ENCODE measurements around the gene FAM177B. TPM values are rescaled to one million over a fixed set of nuclear protein-coding genes. Genes with fewer than 3 reads are reported as not detected.

FAM177B gene
- total and polyA plus RNA-seq, 2 donors: 0.42 to 1.8 TPM

- WGBS: 11% methylated on average over 4 of the region's 4 CpGs
- H3K36me3 ChIP-seq (ENCODE audit: control insufficient read depth in 2 of 2, insufficient read depth in 2 of 2, low read length in 1 of 2): no peaks in the 10 kb centered on the region
- H3K4me3 ChIP-seq (ENCODE audit: low read length in 2 of 2): no peak overlapping the region
- H3K27me3 ChIP-seq (ENCODE audit: control insufficient read depth in 2 of 2, insufficient read depth in 1 of 2, low read length in 1 of 2): no peaks in the 10 kb centered on the region
- DNase-seq (ENCODE audit: low read depth in 6 of 9, low spot score in 9 of 9): peak in 4 of 9 donors; percentile 6 to 31 (median 15)
- H3K27ac ChIP-seq (ENCODE audit: low read depth in 1 of 2, low read length in 1 of 2): peak overlapping the region in 1 of 2 donors; percentile 26
- H3K9me3 ChIP-seq (ENCODE audit: control insufficient read depth in 2 of 2, insufficient read depth in 1 of 2, low read length in 1 of 2): peaks cover 0 to 4% of the 10 kb centered on the region in 2 donors
- H3K4me1 ChIP-seq (ENCODE audit: control insufficient read depth in 2 of 2, insufficient read depth in 2 of 2, low read length in 2 of 2): peaks cover 0 to 14% of the 10 kb centered on the region in 2 donors
Measured at GRCh38 chr1:222772996-222773379, 36.0 kb downstream of the FAM177B start.

GRCh38 chr1:222777463-222777862 is 40.5 kb downstream of the FAM177B start:
- Histone ChIP-seq H3K9me3 (ENCODE audit: control insufficient read depth in 2 of 2, insufficient read depth in 1 of 2, low read length in 1 of 2) (peaks cover 0 to 2% of the 10 kb centered on the region in 2 donors), H3K4me1 (ENCODE audit: control insufficient read depth in 2 of 2, insufficient read depth in 2 of 2, low read length in 2 of 2) (peaks cover 0 to 8% of the 10 kb centered on the region in 2 donors), H3K4me3 (ENCODE audit: low read length in 2 of 2) (no peak overlapping the region), H3K36me3 (ENCODE audit: control insufficient read depth in 2 of 2, insufficient read depth in 2 of 2, low read length in 1 of 2) (no peaks in the 10 kb centered on the region), H3K27ac (ENCODE audit: low read depth in 1 of 2, low read length in 1 of 2) (no peak overlapping the region), H3K27me3 (ENCODE audit: control insufficient read depth in 2 of 2, insufficient read depth in 1 of 2, low read length in 1 of 2) (no peaks in the 10 kb centered on the region)
- WGBS: 98% methylated on average over 1 of the region's 1 CpG
- DNase-seq (ENCODE audit: low read depth in 6 of 9, low spot score in 9 of 9): no peak

DNA sequence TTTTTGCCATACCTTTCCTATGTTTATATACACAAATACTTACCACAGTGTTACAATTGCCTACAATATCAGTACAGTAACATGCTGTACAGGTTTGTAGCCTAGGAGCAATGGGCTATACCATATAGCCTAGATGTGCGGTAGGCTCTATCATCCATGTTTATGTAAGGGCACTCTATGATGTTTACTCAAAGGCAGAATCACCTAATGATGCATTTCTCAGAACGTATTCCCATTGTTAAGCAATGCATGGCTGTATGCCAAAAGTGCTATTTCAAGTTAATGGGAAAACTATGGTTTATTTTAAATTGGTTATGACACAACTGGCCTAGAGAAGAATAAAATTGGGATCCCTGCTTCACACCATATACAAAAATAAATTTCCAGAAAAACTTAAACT is 41.0 kb downstream of the FAM177B start:
- no peaks in the 10 kb centered on the region for H3K36me3 ChIP-seq (ENCODE audit: control insufficient read depth in 2 of 2, insufficient read depth in 2 of 2, low read length in 1 of 2)
- DNase-seq (ENCODE audit: low read depth in 6 of 9, low spot score in 9 of 9): no peak
- no peaks in the 10 kb centered on the region for H3K27me3 ChIP-seq (ENCODE audit: control insufficient read depth in 2 of 2, insufficient read depth in 1 of 2, low read length in 1 of 2)
- peaks cover 0 to 5% of the 10 kb centered on the region in 2 donors for H3K4me1 ChIP-seq (ENCODE audit: control insufficient read depth in 2 of 2, insufficient read depth in 2 of 2, low read length in 2 of 2)
- peaks cover 0 to 2% of the 10 kb centered on the region in 2 donors for H3K9me3 ChIP-seq (ENCODE audit: control insufficient read depth in 2 of 2, insufficient read depth in 1 of 2, low read length in 1 of 2)
- WGBS: 92% methylated on average over 2 of the region's 2 CpGs
- H3K4me3 ChIP-seq (ENCODE audit: low read length in 2 of 2): no peak overlapping the region
- no peak overlapping the region for H3K27ac ChIP-seq (ENCODE audit: low read depth in 1 of 2, low read length in 1 of 2)

DNA sequence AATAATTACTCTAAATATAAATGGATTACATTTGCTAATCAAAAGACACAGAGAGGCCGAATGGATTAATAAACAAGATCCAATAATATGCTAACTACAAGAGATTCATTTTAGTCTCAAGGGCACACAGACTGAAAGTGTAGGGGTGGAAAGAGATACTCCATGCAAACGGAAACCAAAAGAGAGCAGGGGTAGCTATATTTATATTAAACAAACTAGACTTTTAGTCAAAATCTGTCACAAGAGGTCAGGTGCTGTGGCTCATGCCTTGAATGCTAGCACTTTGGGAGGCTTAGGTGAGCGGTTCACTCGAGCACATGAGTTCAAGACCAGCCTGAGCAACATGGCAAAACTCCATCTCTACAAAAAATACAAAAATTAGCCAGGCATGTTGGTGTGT is 44.2 kb downstream of the FAM177B start:
- WGBS: 85% methylated on average over 4 of the region's 4 CpGs
- no peak overlapping the region for H3K27ac ChIP-seq (ENCODE audit: low read depth in 1 of 2, low read length in 1 of 2)

GRCh38 chr1:222783051-222783450 is 46.0 kb downstream of the FAM177B start:
- Histone ChIP-seq H3K4me1 (ENCODE audit: control insufficient read depth in 2 of 2, insufficient read depth in 2 of 2, low read length in 2 of 2) (no peaks in the 10 kb centered on the region), H3K4me3 (ENCODE audit: low read length in 2 of 2) (no peak overlapping the region), H3K27ac (ENCODE audit: low read depth in 1 of 2, low read length in 1 of 2) (no peak overlapping the region), H3K36me3 (ENCODE audit: control insufficient read depth in 2 of 2, insufficient read depth in 2 of 2, low read length in 1 of 2) (no peaks in the 10 kb centered on the region), H3K27me3 (ENCODE audit: control insufficient read depth in 2 of 2, insufficient read depth in 1 of 2, low read length in 1 of 2) (no peaks in the 10 kb centered on the region), H3K9me3 (ENCODE audit: control insufficient read depth in 2 of 2, insufficient read depth in 1 of 2, low read length in 1 of 2) (peaks cover 0 to 2% of the 10 kb centered on the region in 2 donors)
- no peak for DNase-seq (ENCODE audit: low read depth in 6 of 9, low spot score in 9 of 9)

More for the DNA sequence above, 44.2 kb downstream of the FAM177B start:
- Histone ChIP-seq H3K9me3 (ENCODE audit: control insufficient read depth in 2 of 2, insufficient read depth in 1 of 2, low read length in 1 of 2) (peaks cover 0 to 2% of the 10 kb centered on the region in 2 donors), H3K36me3 (ENCODE audit: control insufficient read depth in 2 of 2, insufficient read depth in 2 of 2, low read length in 1 of 2) (no peaks in the 10 kb centered on the region), H3K4me1 (ENCODE audit: control insufficient read depth in 2 of 2, insufficient read depth in 2 of 2, low read length in 2 of 2) (no peaks in the 10 kb centered on the region), H3K27me3 (ENCODE audit: control insufficient read depth in 2 of 2, insufficient read depth in 1 of 2, low read length in 1 of 2) (no peaks in the 10 kb centered on the region), H3K4me3 (ENCODE audit: low read length in 2 of 2) (no peak overlapping the region)
- DNase-seq (ENCODE audit: low read depth in 6 of 9, low spot score in 9 of 9): no peak

DNA sequence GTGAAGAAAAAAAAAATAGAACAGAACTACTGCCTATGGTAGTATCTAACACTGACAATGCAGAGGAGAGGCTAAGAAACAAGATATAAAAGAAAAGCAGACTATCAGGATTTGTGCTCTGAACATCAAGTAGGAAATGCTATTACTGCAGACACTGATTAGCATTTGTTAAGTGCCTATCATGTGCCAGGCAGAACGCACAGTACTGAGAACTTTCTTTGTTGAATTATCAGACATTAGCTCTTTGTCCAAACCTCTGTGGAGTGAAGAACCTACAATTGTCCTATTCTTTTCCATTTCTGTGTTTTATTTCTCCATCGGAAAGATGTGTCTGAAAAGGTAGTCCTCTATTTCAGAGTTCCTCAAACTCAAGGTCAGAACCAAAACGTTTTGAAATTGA is 47.4 kb downstream of the FAM177B start:
- Histone ChIP-seq H3K36me3 (ENCODE audit: control insufficient read depth in 2 of 2, insufficient read depth in 2 of 2, low read length in 1 of 2) (no peaks in the 10 kb centered on the region), H3K4me1 (ENCODE audit: control insufficient read depth in 2 of 2, insufficient read depth in 2 of 2, low read length in 2 of 2) (no peaks in the 10 kb centered on the region), H3K9me3 (ENCODE audit: control insufficient read depth in 2 of 2, insufficient read depth in 1 of 2, low read length in 1 of 2) (peaks cover 0 to 2% of the 10 kb centered on the region in 2 donors), H3K4me3 (ENCODE audit: low read length in 2 of 2) (no peak overlapping the region), H3K27me3 (ENCODE audit: control insufficient read depth in 2 of 2, insufficient read depth in 1 of 2, low read length in 1 of 2) (no peaks in the 10 kb centered on the region), H3K27ac (ENCODE audit: low read depth in 1 of 2, low read length in 1 of 2) (no peak overlapping the region)
- no peak for DNase-seq (ENCODE audit: low read depth in 6 of 9, low spot score in 9 of 9)
- WGBS: 65% methylated on average over 3 of the region's 3 CpGs

- H3K27me3 ChIP-seq (ENCODE audit: control insufficient read depth in 2 of 2, insufficient read depth in 1 of 2, low read length in 1 of 2): no peaks in the 10 kb centered on the region
- no peaks in the 10 kb centered on the region for H3K4me1 ChIP-seq (ENCODE audit: control insufficient read depth in 2 of 2, insufficient read depth in 2 of 2, low read length in 2 of 2)
- no peak overlapping the region for H3K4me3 ChIP-seq (ENCODE audit: low read length in 2 of 2)
- no peak overlapping the region for H3K27ac ChIP-seq (ENCODE audit: low read depth in 1 of 2, low read length in 1 of 2)
- no peaks in the 10 kb centered on the region for H3K36me3 ChIP-seq (ENCODE audit: control insufficient read depth in 2 of 2, insufficient read depth in 2 of 2, low read length in 1 of 2)
- peaks cover 0 to 2% of the 10 kb centered on the region in 2 donors for H3K9me3 ChIP-seq (ENCODE audit: control insufficient read depth in 2 of 2, insufficient read depth in 1 of 2, low read length in 1 of 2)
- no peak for DNase-seq (ENCODE audit: low read depth in 6 of 9, low spot score in 9 of 9)
- WGBS: 24% methylated on average over 2 of the region's 2 CpGs
Measured at GRCh38 chr1:222784916-222785315, 47.9 kb downstream of the FAM177B start.

- Histone ChIP-seq H3K27ac (ENCODE audit: low read depth in 1 of 2, low read length in 1 of 2) (no peak overlapping the region), H3K36me3 (ENCODE audit: control insufficient read depth in 2 of 2, insufficient read depth in 2 of 2, low read length in 1 of 2) (no peaks in the 10 kb centered on the region)
Measured at GRCh38 chr1:222785529-222785928, 48.5 kb downstream of the FAM177B start.

GRCh38 chr1:222786121-222786520 is 49.1 kb downstream of the FAM177B start:
- no peak for DNase-seq (ENCODE audit: low read depth in 6 of 9, low spot score in 9 of 9)
- Histone ChIP-seq H3K27ac (ENCODE audit: low read depth in 1 of 2, low read length in 1 of 2) (no peak overlapping the region), H3K4me1 (ENCODE audit: control insufficient read depth in 2 of 2, insufficient read depth in 2 of 2, low read length in 2 of 2) (no peaks in the 10 kb centered on the region), H3K27me3 (ENCODE audit: control insufficient read depth in 2 of 2, insufficient read depth in 1 of 2, low read length in 1 of 2) (no peaks in the 10 kb centered on the region), H3K4me3 (ENCODE audit: low read length in 2 of 2) (no peak overlapping the region), H3K9me3 (ENCODE audit: control insufficient read depth in 2 of 2, insufficient read depth in 1 of 2, low read length in 1 of 2) (peaks cover 0 to 2% of the 10 kb centered on the region in 2 donors), H3K36me3 (ENCODE audit: control insufficient read depth in 2 of 2, insufficient read depth in 2 of 2, low read length in 1 of 2) (no peaks in the 10 kb centered on the region)
- WGBS: 91% methylated on average over 1 of the region's 1 CpG

More at GRCh38 chr1:222785529-222785928, 48.5 kb downstream of the FAM177B start:
- no peaks in the 10 kb centered on the region for H3K4me1 ChIP-seq (ENCODE audit: control insufficient read depth in 2 of 2, insufficient read depth in 2 of 2, low read length in 2 of 2)
- H3K4me3 ChIP-seq (ENCODE audit: low read length in 2 of 2): no peak overlapping the region
- H3K27me3 ChIP-seq (ENCODE audit: control insufficient read depth in 2 of 2, insufficient read depth in 1 of 2, low read length in 1 of 2): no peaks in the 10 kb centered on the region
- 24% methylated on average over 2 of the region's 2 CpGs for WGBS
- no peak for DNase-seq (ENCODE audit: low read depth in 6 of 9, low spot score in 9 of 9)
- peaks cover 0 to 2% of the 10 kb centered on the region in 2 donors for H3K9me3 ChIP-seq (ENCODE audit: control insufficient read depth in 2 of 2, insufficient read depth in 1 of 2, low read length in 1 of 2)

GRCh38 chr1:222787729-222788128 is 50.7 kb downstream of the FAM177B start:
- no peak overlapping the region for H3K4me3 ChIP-seq (ENCODE audit: low read length in 2 of 2)
- no peaks in the 10 kb centered on the region for H3K4me1 ChIP-seq (ENCODE audit: control insufficient read depth in 2 of 2, insufficient read depth in 2 of 2, low read length in 2 of 2)
- WGBS: 94% methylated on average over 4 of the region's 4 CpGs
- H3K27ac ChIP-seq (ENCODE audit: low read depth in 1 of 2, low read length in 1 of 2): no peak overlapping the region
- no peaks in the 10 kb centered on the region for H3K36me3 ChIP-seq (ENCODE audit: control insufficient read depth in 2 of 2, insufficient read depth in 2 of 2, low read length in 1 of 2)
- DNase-seq (ENCODE audit: low read depth in 6 of 9, low spot score in 9 of 9): no peak
- H3K9me3 ChIP-seq (ENCODE audit: control insufficient read depth in 2 of 2, insufficient read depth in 1 of 2, low read length in 1 of 2): no peaks in the 10 kb centered on the region
- no peaks in the 10 kb centered on the region for H3K27me3 ChIP-seq (ENCODE audit: control insufficient read depth in 2 of 2, insufficient read depth in 1 of 2, low read length in 1 of 2)
